GM19452 (cell line): ENCODE measurements around the gene HMG20B.

Experiments
- ATAC-seq: cut with Tn5 transposase; IDR thresholded peaks from one replicate; pipeline ENCODE4 v1.9.1; 2021; ENCODE audit not compliant: unreplicated experiment

HMG20B gene

GRCh38 chr19:3618811-3619630, 46.3 kb downstream of the HMG20B start:
- ATAC-seq = no peak

DNA sequence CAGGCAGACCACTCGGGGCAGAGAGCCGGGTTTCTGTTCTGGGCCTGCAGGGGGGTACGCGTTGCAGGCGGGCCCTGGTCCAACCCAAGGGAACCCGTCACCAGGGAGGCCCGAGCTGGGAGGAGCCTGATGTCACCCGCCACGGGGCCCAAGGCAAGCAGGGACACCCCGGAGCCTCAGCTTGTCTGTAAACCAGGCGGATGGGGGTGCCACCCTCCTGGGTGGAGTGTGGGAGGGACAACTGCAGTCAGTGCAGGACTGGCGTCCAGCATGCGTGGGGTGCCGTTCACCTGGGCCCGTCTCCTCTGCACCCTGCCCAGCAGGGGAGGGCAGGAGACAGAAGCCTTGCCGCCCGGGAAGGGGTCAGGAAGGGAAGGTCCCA, 46.9 kb downstream of the HMG20B start:
- no peak for ATAC-seq

GRCh38 chr19:3620145-3620816, 47.5 kb downstream of the HMG20B start:
- ATAC-seq = no peak

GRCh38 chr19:3620817-3621547, 48.2 kb downstream of the HMG20B start:
- ATAC-seq = no peak

DNA sequence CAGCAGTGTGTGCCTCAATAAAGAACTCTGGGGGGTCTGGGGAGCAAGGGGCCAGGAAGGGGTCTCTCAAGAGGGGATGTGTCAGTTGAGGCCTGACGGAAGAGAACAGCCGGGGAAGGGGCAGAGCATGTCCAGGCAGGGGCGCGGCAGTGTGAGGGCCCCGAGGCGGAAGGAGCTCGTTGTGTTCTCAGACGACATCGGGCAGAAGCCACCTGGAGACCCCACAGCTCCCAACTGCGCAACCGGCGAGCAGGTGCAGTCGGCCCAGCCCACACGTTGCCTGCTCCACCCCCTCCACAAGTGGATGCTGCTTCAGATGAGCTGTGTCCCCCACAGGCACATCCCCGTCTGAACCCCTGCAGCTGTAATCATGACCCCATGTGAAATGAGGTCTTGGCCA, 48.9 kb downstream of the HMG20B start:
- no peak for ATAC-seq

DNA sequence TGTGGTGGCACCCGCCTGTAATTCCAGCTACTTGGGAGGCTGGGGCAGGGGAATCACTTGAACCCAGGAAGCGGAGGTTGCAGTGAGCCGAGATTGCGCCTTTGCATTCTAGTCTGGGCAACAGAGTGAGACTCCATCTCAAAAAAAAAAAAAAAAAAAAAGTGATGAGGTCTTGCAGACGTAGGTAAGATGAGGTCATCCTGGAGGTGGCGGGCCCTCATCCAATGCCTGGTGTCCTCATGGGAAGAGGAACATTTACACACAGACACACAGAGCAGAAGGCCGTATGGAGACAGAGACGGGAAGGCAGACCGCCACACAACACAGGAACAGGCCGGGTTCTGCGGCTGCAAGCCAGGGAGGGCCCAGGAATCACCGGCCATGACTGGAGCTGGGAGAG, 49.5 kb downstream of the HMG20B start:
- ATAC-seq = no peak

GRCh38 chr19:3623716-3624115, 51.0 kb downstream of the HMG20B start:
- ATAC-seq = no peak

- no peak for ATAC-seq
Observed at GRCh38 chr19:3625996-3626472, 53.3 kb downstream of the HMG20B start.

- peak; percentile 88 for ATAC-seq
Observed at GRCh38 chr19:3626473-3627350, 54.0 kb downstream of the HMG20B start, which contains the start of gene CACTIN. Gene CACTIN (minus strand): TSS chr19:3626790. CDS start chr19:3626762, 28 bp downstream.

GRCh38 chr19:3627351-3627723, 54.6 kb downstream of the HMG20B start:
- ATAC-seq = no peak
